HT-29 (cell line): ENCODE measurements around the gene EMILIN2. TPM values are rescaled to one million over a fixed set of nuclear protein-coding genes. Genes with fewer than 3 reads are reported as not detected.

Source experiments
- DNase-seq: peaks from one replicate; pipeline ENCODE4 v3.0.0-alpha.2; 2015; ENCODE audit warnings: low spot score
- total RNA-seq: library from RNA; depleted of rRNA; stranded (reverse); fragments of >200 nt; shearing (Covaris generic); gene quantifications from 2 replicates; pipeline ENCODE4 v1.2.3, GENCODE V29; 2014

The EMILIN2 gene
- total RNA-seq, 1 experiment from 2014 or later: 33.0 TPM

- DNase-seq: no peak
These were observed 28.0 kb downstream of the EMILIN2 start for GRCh38 chr18:2874765-2875164.

- no peak for DNase-seq
These were observed 32.0 kb downstream of the EMILIN2 start for GRCh38 chr18:2878656-2879330.

- DNase-seq: no peak
These were observed 33.1 kb downstream of the EMILIN2 start for GRCh38 chr18:2879889-2880288.

GRCh38 chr18:2880473-2880872 lies 33.7 kb downstream of the EMILIN2 start:
- no peak for DNase-seq

- DNase-seq: no peak
These were observed 34.5 kb downstream of the EMILIN2 start for GRCh38 chr18:2881088-2881839.

- DNase-seq: no peak
These were observed 35.0 kb downstream of the EMILIN2 start for GRCh38 chr18:2881840-2882195.

GRCh38 chr18:2882201-2882600 lies 35.4 kb downstream of the EMILIN2 start:
- no peak for DNase-seq

- DNase-seq: no peak
These were observed 36.4 kb downstream of the EMILIN2 start for GRCh38 chr18:2883076-2883735.

- DNase-seq: no peak
These were observed 38.0 kb downstream of the EMILIN2 start for GRCh38 chr18:2884706-2885285.

- no peak for DNase-seq
These were observed 40.7 kb downstream of the EMILIN2 start for GRCh38 chr18:2887470-2887869.

- peak; percentile 22 for DNase-seq
These were observed 43.0 kb downstream of the EMILIN2 start for GRCh38 chr18:2889761-2890192.

GRCh38 chr18:2890606-2891005 lies 43.8 kb downstream of the EMILIN2 start:
- no peak for DNase-seq

GRCh38 chr18:2891526-2892431 lies 45.0 kb downstream of the EMILIN2 start:
- no peak for DNase-seq

- DNase-seq: no peak
These were observed 46.2 kb downstream of the EMILIN2 start for GRCh38 chr18:2893056-2893455.

GRCh38 chr18:2893676-2894075 lies 46.9 kb downstream of the EMILIN2 start:
- DNase-seq: no peak

- DNase-seq: no peak
These were observed 47.5 kb downstream of the EMILIN2 start for GRCh38 chr18:2894131-2894840.

GRCh38 chr18:2894841-2895370 lies 48.1 kb downstream of the EMILIN2 start:
- DNase-seq: no peak

GRCh38 chr18:2895391-2895790 lies 48.6 kb downstream of the EMILIN2 start:
- DNase-seq: no peak

GRCh38 chr18:2896990-2897389 lies 50.2 kb downstream of the EMILIN2 start:
- DNase-seq: no peak

GRCh38 chr18:2897448-2898185 lies 50.8 kb downstream of the EMILIN2 start:
- no peak for DNase-seq
